Measurements from ENCODE around the gene PCDHGA9.

GRCh38 chr5:141371572-141372475 lies 30.8 kb upstream of the PCDHGA9 start:
- TF ChIP-seq REST (IDR thresholded peaks at IDR 0.05; ENCODE audit: low read depth, low read length) (no peak), HDGF (IDR thresholded peaks at IDR 0.05) (no peak), POLR2A (IDR thresholded peaks at IDR 0.05; ENCODE audit: low read depth, low read length) (no peak), CTCF (IDR thresholded peaks at IDR 0.05 in 2 of 3, conservative IDR thresholded peaks at IDR 0.05 in 1 of 3; ENCODE audit: control insufficient read depth in 2 of 3, extremely low read depth in 1 of 3, insufficient read depth in 1 of 3, low read depth in 3 of 3, low read length in 3 of 3) (no peak), MYC (IDR thresholded peaks at IDR 0.05; ENCODE audit: insufficient read depth, insufficient read length, insufficient replicate concordance, low read length, severe bottlenecking) (no peak)

All from GM12878 (cell line).